ENCODE results near the gene SCTR.

SCTR gene

DNA sequence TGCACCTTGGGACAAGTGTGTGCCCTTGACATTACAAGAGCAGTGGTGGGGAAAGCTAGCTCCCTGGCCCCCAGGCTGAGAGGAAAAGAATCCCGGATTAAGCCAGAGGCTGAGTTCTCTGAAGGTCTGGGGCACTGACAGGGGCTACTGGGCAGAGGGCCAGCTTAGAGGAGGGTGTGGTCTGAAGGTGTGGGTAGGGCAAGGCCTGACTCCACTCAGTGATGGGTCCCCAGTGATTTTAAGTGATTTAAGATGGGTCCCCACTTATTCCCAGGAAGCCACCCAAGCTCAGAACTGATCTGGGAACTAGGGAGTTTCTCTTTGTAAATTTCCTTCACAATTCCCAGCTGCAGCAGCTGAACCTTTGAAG, 83.8 kb downstream of the SCTR start:
- DNase-seq: no peak

DNA sequence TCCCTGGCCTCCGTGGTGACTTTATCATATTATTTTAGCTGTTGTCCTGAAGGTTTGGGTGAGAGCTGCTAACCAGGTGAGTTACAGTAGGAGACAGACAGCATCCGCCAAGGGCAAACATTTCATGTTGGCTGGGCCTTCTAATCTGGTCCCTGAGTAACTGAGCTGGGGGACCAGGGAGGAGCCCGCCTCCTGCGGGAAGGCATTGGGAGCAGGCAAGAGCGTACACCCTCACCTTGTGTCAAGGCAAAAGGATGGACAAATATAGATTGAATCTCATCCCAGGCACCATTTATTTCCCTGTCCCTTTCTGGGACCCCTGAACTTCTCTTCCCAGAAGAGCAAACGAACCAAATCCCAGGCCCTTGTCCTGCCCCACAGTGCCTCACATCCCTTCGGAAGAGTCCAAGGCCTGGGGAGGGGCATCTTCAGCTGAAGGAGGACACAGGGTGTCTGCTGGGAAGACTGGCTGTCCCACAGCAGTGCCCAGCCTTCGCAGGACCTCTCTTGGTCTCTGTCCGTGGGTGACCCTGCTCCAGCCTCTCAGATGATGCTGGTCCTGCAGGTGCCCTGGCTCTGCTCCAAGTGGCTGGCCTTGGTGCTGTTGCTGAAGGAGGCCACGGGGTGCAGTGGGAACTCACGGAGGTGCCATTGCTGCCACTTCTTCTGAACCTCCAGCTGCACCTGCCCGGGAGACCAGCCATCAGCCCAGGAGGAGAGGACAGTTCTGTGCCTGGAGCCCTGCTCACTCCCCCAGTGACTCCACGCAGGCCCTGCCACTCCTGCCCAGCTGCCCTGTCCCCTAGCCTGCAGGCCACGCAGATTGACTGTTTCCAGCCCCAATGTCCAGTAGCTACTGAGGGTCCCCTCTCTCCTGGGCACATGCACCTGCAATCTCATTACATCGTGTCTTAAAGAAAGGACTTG, 84.4 kb downstream of the SCTR start:
- no peak for DNase-seq

DNA sequence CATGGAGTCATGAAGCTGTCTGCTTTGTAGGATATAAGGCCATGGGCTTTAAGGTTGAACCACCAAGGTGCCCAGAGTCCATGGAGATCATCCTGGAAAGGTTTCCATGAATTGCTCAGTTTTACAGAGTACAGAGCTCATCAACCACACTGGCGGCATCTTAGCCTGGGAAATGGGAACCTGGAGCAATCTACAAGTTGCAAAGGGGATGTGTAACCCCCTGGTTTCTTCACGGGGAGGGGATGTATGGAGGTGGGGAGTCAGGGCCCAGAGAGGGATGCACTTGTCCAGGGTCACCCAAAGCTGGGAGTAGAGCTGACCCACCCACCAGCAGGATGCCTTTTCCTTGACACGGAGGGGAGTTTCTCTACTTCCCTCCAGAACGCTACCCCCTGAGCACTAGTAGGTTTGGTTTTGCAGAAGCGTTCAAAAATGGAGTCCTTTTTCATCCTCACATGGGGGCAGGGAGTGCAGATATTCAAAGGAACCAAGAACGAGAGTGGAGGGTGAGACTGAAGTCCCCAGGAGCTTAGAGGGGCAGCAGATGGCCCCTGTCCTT, 85.5 kb downstream of the SCTR start:
- no peak for DNase-seq

DNA sequence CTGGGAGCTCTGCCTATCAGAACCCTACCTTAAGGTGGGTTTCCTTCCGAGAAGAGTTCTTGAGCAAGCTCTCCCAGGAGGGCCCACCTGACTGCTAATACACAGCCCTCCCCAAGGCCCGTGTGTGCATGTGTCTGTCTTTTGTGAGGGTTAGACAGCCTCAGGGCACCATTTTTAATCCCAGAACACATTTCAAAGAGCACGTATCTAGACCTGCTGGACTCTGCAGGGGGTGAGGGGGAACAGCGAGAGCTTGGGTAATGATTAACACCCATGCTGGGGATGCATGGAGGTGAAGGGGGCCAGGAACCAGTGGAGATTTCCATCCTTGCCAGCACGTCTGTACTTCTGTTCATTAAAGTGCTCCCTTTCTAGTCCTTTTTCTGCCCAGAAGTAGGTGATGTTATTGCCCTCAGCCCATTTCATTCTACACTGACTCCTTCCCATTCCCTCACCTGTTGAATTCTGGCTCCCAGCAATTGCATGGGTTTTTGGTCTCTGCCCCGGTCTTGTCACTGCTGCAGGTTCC, 86.1 kb downstream of the SCTR start:
- DNase-seq: no peak

DNA sequence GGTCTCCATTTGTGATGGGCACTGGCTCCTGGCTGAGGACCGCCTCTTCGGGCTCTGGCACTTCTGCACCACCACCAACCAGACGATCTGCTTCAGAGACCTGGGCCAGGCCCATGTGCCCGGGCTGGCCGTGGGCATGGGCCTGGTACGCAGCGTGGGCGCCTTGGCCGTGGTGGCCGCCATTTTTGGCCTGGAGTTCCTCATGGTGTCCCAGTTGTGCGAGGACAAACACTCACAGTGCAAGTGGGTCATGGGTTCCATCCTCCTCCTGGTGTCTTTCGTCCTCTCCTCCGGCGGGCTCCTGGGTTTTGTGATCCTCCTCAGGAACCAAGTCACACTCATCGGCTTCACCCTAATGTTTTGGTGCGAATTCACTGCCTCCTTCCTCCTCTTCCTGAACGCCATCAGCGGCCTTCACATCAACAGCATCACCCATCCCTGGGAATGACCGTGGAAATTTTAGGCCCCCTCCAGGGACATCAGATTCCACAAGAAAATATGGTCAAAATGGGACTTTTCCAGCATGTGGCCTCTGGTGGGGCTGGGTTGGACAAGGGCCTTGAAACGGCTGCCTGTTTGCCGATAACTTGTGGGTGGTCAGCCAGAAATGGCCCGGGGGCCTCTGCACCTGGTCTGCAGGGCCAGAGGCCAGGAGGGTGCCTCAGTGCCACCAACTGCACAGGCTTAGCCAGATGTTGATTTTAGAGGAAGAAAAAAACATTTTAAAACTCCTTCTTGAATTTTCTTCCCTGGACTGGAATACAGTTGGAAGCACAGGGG, 87.1 kb downstream of the SCTR start:
- DNase-seq: no peak

DNA sequence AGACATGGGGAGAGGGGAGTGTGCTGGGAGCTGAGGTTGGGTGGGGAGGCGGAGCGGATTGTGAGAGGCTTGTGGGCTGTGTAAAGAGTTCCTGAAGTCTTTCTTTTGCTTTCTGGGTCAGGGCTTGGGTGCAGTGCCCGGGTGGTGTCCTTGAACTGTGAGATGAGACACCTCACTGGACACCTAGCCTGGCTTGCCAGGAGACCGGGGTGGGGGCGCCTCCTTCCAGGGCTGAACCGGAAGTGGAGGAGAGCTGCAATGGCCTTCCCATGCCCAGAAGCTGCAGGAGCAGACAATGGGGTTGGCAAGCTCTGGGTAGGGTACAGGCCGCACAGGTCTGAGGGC, 88.4 kb downstream of the SCTR start:
- DNase-seq: no peak

DNA sequence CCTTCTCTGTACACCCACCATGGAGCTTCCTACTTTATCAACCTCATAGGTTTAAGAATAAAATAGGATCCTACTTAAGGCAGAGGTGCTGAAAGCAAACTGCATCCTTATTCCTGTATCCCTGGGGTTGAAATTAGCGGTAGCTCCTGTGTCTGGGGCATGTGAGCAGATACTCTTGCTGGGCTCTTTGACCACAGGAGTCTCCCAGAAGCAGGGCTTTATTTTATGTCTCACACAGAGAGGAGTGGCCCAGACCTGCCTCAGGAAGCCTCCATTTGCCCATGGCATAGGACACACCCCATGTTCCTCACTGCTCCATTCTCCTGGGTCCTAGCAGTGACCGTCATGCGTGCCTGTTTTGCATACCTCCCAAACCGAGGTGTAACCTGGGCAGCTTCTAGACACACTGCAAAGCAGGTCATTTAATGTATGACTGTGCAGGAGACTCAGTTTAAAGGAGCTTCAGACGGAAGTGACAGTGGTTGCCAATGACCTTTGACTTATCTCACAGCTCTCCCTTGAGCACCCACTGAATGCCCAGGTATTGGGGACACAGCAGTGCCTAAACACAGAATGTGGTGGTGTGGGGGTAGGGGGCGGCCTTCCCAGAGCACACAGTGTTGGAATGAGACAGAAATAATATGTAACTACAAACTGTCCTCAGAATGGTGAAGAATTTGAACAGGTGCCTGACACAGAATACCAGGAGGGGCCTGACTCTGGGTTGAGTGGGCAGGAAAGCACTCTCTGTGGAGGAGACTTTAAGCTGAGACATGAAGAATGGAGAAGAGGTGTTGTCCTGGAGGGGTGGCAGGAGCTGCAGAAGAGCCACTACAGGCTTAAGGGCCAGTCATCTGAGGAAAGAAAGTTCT, 89.0 kb downstream of the SCTR start:
- DNase-seq: no peak

DNA sequence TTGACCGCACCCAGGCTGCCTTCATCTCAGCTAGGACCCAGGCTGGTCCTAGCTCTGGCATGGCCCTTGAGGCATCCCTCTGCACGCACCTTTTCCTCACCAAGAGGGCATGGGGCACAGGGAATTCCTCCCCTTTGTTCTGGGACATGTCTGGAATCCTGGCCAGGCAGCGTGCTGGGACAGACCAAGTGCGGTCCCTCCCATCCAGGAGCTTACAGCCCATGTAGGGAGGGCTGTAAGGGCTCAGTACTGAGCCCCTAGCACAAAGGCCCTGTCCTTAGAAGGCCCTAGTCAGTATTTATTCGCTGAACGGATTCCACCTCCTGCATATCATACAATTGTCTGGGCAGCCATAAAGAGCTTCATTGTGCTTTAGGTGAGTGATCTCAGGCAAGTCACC, 89.6 kb downstream of the SCTR start:
- DNase-seq: no peak

DNA sequence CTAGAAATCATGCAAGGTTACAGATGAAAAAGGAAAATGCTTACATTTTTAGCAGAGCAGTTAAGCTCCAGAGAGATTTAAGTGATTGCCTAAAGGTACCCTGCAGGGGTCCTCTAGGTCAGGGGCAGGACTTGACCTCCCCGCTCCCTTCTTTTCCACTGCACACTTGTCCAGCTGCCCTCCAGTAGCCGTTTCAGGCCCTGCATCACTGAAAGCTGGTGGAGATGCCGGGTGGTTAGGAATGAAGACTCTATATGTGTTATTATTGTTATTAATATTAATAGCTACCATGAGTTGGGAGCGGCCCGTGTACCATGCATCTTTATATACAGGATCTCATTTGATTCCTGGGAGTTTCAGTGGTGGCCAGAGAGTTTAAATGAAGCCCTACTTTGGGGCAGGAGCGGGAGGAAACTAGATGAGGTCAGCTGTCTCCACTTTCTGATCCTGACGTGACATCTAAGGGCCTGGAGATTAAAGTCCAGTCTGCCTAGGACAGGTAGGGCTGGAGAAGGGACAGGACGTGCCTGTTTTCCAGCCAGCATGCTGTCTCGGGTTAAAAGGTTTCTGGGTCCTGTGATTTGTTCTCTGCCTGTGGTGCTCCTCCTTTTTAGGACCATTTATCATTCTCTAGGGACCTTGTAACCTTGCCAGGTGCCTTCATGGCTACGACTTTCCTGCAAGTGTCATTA, 90.5 kb downstream of the SCTR start:
- no peak for DNase-seq

DNA sequence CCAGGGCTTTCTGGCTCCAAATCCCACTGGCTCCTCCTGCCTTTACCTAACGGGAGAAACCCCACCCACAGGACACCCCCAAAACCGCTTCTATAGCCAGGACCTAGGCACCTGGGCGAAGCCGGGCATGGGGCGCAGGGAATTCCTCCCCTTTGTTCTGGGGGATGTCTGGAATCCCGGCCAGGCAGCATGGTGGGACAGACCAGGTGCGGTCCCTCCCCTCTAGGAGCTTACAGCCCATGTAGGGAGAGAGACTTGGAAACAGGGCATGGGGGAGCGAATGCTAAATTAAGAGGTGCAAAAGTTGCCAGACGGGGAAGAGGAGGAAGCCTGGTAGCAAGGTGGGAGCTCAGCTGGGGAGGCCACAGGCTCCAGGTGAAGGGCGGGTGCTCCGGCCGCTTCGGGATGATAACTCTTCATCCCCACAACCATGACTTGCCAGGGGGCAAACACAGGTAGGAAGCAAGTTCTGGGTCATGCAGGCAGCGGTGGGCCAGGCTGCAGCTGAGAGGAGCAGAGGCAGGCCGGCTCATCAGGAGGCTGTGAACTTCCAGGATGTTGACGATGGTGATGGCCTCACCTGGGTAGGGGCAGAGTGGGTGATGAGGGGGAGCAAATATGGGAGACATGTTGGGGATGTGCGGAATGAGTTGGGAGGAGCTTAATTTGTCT, 91.3 kb downstream of the SCTR start:
- no peak for DNase-seq

DNA sequence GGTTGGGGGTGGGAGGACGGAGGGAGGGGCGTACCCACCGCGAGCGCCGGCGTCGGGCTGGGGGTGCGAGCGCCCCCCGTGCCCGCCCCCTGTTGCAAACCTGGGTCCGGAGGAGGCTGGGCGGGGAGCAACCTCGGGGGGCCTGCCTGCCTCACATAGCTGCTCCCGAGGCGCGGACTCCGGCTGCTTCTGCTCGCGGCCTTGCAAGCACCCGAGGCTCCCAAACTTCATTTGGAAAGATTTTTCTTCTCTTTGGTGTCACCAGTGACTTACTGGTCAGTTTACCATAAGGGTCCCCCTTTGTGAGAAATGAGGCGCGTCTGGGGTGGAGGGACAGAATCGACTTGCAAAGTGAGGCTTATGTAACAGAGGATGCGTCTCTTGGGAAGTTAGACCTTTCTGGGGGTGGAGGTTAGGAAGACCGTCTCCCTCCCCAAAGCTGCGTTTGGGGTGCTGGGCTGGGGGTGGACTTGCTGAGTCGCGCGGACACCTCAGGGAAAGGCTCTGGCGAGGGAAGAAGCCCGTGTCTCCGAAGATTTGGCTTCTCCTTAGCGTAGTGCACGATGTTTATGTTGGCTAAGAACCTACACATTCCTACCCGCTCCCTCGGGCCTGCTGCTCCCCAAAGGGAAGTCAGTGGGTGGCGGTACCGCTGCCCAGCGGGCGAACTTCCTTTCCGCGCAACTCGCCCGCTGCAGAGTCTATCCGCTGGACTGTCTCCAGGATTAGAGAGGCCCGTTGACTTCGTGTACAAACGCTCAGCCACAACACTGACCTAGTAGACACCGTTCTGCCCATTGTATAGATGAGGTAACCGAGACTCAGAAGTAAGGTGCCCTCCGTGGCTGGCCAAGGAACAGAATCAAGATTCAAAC, 92.1 kb downstream of the SCTR start:
- DNase-seq: no peak

DNA sequence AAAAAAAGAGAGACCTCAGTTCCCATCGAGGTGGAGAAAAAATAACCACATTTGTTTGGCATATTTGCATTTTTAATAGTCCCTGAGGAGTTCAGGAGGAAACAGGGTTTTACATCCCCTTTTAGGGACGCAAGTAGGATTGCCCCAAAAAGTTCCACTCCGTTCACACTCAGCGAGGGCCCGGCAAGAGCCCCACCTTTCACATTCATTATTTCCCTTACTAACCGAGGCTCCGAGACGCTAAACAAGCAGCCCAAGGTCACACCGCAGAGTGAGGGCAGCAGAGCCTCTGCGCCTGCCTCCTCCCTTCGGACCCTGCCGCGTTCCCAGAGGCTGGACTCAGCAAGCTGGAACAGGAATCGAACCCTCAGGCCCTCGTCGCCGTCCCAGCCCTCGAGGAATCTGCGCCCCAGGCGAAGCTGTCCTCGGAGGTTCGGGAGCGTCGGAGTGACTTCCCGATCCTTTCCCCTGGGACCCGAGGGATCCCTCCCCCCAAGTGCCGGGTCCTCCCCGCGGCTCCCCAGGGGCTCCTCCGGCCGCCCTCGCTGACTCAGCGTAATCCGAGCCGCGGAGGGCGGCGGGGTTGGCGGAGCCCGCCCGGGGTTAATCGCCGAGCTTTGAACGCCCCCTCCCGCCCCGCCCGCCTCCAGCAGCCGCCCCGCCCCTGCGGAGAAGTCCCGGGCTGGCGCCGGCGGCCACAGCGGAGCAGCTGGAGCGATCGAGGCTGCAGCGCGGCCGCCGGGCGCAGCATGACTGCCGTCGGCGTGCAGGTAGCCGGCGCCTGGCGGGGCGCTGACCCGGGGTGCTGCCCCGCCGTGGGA, 92.9 kb downstream of the SCTR start, which contains the start of gene TMEM37:
TMEM37 (plus strand) TSS at position 700 of the 821 bp plus-strand sequence; CDS start at position 750, 50 bp downstream.
- no peak for DNase-seq

DNA sequence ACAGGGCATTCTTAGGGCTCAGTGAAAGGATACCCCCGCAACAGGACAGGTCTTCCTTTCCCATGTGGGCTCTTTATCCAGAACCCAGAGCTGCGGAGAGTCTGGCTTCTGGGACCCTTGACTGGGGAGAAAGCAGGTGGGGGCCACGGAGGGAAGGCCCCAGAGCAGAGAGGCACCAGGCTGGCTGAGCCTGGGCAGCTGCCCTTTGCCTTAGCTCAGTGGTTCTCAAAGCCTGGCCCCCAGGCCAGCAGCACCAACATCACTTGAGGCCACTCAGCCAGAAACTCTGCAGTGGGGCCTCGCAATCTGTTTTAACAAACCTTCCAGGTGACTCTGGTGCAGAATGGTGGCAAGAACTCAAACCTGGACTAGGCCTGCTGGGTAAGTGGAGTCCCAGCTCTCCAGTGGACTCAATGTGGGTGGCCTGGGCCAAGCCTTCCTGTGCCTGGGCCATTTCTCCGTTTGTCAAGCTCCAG, 94.2 kb downstream of the SCTR start:
- no peak for DNase-seq

DNA sequence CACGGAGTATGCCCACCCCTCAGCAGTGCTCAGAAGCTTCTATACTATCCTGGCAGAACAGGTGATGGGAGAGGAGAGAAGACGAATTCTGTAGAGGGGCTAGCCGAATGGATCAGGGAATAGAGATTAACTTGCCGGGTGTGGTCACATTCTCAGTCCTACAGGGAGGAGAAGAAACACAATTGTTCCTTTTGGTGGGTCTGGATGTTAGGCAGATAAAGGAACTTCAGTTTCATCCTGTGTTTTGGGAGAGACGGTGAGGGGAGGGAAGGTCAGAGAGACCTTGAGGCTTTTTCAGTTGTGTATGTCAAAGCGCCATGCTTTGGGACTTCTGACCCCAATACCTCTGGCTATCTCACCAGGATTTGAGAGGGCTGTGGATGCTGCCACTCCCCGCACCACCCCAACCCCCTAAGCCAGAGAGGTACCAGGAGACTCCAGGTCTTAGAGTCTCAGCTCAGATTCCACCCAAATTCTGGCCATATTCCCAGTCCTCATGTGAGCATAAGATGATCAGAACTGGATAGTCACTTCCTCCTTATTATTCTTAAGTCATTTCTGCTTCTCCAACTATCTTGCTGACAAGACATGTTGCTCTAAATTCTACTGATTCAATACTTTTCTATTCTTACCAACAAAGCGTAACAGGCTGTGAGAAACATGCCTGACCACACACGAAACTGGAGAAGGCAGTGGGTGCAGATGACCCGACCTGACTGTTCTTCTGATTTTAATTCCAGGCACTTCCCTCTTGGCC, 94.9 kb downstream of the SCTR start:
- DNase-seq: no peak

DNA sequence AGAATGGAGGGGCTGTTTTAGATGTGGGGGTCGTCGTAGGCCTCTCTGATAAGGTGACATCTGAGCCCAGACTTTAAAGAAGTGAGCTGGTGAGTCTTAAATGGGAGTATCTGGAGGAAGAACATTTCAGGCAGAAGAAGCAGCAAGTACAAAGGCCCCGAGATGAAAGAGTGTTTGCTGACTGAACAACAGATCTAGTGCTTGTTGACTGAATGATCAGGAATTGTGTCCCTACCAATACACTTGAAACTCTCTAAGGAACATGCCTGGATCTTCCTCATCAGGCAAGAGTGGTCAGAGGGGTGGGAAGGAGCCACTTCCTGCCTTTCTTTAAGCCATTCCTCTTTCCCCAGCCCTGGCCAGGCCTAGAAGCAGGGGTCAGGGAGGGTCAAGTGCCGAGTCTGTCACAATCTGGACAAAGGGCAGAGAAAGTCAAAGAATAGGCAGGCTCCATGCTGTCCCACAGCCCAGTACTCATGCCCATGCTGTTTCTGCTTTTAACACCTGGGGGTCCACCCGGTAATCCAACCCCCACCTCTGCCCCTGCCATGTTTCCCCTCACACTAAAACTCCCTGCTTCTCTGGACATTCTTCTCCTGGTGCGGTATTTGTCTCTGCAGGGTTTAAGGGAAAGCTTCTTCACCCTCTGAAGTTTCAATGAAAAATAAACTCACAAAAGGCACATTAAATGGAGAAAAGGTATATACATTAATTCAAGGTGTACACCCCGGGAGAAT, 95.6 kb downstream of the SCTR start:
- no peak for DNase-seq

DNA sequence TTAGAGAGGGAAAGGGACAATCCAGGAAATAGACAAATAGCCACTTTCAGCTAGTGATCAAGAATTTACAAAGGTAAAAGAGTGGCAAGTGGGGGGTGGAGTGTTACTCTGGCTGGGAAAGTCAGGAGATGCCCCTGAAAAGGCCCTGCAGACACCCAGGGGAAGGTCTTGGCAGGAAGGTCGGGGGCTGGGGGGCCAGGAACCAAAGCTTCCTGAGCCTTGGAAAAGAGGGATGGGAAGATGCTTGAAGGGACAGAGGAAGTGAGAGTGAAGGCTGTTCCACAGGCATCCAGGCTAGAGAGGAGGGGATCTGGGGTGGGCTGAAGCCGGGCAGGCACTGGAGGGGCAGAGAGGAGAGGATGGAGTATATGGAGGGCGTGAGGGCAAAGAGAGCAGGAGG, 96.5 kb downstream of the SCTR start:
- DNase-seq: no peak

DNA sequence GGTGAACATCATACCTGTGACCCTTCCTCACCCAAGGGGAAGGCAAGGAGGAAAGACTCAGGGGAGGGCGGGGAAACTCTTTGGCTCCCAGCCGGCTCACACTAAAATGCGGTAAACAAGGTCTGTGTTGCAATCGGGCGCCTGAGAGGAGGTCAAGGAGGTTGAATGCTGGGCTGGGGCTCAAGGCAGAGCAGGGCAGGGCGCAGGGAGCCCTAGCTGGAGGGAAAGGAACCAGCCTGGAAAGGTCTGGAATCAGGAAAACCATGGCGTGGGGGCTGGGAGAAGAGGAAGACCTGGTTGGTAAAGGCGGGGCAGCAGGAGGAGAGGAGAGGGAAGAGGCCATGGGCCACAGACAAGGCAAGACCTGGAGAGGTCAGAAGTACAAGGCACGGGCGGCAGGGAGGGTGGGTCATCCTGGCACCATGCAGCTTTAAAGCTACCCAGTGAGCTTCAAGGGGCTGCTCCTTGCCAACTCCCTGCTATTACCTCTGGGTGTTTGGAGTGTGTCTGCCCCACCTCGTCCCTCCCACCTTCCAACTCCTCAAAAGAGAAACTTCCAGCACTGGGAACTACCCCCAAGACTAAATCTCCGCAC, 97.4 kb downstream of the SCTR start:
- no peak for DNase-seq

DNA sequence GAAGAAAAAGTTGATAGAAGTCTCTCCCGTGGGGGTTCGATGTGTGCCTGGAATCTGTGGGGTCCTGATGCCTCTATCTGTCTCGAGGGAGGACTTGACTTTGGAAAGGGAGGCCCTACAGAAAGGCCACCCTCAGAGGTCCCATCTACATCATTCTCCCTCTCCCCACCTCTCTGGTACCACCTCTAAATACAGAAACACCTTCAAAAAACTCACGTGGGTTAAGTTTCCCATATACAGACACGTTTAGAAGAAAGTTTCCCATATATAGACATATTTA, 97.9 kb downstream of the SCTR start:
- DNase-seq: no peak
